Measurements from ENCODE around the gene APOBEC4. TPM values are rescaled to one million over a fixed set of nuclear protein-coding genes. Genes with fewer than 3 reads are reported as not detected.

The APOBEC4 gene
- total and polyA plus RNA-seq, 9 of the 15 experiments (the other 6 are each of a cell fraction or from before 2014, with no cell fraction given): not detected

DNA sequence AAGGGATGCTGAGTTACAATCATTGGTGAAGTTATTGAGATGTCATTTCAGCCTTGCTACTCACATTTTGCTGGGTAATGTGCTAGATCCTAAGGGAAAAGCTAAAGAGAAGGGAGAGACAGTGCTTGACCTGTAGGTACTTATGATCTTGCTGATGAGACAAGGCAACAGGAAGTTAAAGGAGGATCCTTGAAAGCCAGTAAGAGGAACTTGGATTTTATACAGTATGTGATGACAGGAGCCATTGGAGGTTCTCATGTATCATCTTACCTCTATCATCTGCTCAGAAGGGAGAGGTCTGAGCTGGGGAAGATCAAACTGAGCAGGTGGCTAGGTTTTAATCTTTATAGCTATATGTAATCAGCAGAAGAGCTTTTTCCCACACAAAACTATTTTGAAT, 6.3 kb downstream of the APOBEC4 start (continued):
- TF ChIP-seq, protein P1, sequence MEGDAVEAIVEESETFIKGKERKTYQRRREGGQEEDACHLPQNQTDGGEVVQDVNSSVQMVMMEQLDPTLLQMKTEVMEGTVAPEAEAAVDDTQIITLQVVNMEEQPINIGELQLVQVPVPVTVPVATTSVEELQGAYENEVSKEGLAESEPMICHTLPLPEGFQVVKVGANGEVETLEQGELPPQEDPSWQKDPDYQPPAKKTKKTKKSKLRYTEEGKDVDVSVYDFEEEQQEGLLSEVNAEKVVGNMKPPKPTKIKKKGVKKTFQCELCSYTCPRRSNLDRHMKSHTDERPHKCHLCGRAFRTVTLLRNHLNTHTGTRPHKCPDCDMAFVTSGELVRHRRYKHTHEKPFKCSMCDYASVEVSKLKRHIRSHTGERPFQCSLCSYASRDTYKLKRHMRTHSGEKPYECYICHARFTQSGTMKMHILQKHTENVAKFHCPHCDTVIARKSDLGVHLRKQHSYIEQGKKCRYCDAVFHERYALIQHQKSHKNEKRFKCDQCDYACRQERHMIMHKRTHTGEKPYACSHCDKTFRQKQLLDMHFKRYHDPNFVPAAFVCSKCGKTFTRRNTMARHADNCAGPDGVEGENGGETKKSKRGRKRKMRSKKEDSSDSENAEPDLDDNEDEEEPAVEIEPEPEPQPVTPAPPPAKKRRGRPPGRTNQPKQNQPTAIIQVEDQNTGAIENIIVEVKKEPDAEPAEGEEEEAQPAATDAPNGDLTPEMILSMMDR (IDR thresholded peaks at IDR 0.05 in 2 of 3, conservative IDR thresholded peaks at IDR 0.05 in 1 of 3; ENCODE audit: insufficient read depth in 2 of 3, low read depth in 1 of 3, low read length in 3 of 3): no peak
- TF ChIP-seq U2AF2 (optimal IDR thresholded peaks at IDR 0.05; ENCODE audit: low read depth, low read length) (no peak), FUS (optimal IDR thresholded peaks at IDR 0.05; ENCODE audit: low read depth, low read length) (no peak)
- TF ChIP-seq, protein P2, sequence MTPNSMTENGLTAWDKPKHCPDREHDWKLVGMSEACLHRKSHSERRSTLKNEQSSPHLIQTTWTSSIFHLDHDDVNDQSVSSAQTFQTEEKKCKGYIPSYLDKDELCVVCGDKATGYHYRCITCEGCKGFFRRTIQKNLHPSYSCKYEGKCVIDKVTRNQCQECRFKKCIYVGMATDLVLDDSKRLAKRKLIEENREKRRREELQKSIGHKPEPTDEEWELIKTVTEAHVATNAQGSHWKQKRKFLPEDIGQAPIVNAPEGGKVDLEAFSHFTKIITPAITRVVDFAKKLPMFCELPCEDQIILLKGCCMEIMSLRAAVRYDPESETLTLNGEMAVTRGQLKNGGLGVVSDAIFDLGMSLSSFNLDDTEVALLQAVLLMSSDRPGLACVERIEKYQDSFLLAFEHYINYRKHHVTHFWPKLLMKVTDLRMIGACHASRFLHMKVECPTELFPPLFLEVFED (CRISPR knock-in tag; conservative IDR thresholded peaks at IDR 0.05): no peak

DNA sequence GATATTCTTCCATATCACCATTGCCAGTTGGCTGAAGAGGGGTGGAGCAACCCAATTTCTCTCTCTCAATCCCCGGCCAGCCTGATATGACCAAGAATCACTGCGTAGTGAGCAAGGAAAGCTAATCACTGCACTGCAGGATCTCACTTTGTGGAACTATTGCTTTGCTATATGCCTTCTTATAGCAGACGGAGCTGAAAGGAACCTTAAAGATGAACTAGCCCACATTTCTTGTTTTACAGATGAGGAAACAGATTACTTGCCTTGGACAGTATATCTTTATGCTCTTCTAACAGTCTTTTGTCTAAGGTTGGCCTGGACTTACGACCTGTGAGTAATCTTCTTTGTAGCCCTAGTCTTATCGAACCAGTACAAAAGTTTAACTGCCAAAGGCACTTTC, 7.6 kb downstream of the APOBEC4 start:
- peaks cover 7 to 13% of the 10 kb centered on the region in 2 experiments for H3K27me3 ChIP-seq (ENCODE audit: control insufficient read depth in 2 of 2, insufficient read depth in 2 of 2, low read length in 2 of 2)
- CTCF ChIA-PET (ENCODE audit: low intra/inter-chr PET ratio): interaction anchor here (0.6 kb wide), 1 partner anchor 26 kb away, joined by 4 read pairs; no protein-coding TSS in a partner anchor
- 1% methylated on average over 5 of the region's 5 CpGs for WGBS (ENCODE audit: insufficient coverage, low coverage, missing lambda C conversion rate)
- no peak overlapping the region for H3K4me3 ChIP-seq
- H3K4me2 ChIP-seq (ENCODE audit: insufficient read depth, low read length): no peak overlapping the region
- H3K9me3 ChIP-seq (replicated peaks; ENCODE audit: control insufficient read depth, insufficient read depth, low read depth, low read length): no peaks in the 10 kb centered on the region
- H4K20me1 ChIP-seq (replicated peaks; ENCODE audit: control insufficient read depth, insufficient read depth, low read length): no peaks in the 10 kb centered on the region
- DNase-seq (ENCODE audit: extremely low read depth in 1 of 4, low spot score in 3 of 4) (peak in 1 of 4 experiments; percentile 38), FAIRE-seq (no peak), ATAC-seq (peak; percentile 61)
- POLR2A ChIA-PET: interaction anchor here (1.4 kb wide), 1 partner anchor 10 kb away, joined by 5 read pairs; the partner anchor contains the start of gene ARPC5
- no peak overlapping the region for H3K27ac ChIP-seq (ENCODE audit: extremely low read depth, low read depth, low read length)
- in situ Hi-C loops (cut with MboI) (no loop called here), intact Hi-C loops (cut with micrococcal nuclease) (no loop called here)
- no TSS peak for BruUV-seq (replicated peaks)
- peaks cover 0 to 5% of the 10 kb centered on the region in 2 experiments; a peak in 1 of 5 replicates for H3K4me1 ChIP-seq (replicated peaks in 1 of 2; ENCODE audit: control insufficient read depth in 2 of 2, insufficient read depth in 2 of 2, low read length in 2 of 2)
- H3K36me3 ChIP-seq (ENCODE audit: control insufficient read depth, insufficient read depth, low read length): no peaks in the 10 kb centered on the region
- no peak overlapping the region for H3K9ac ChIP-seq (ENCODE audit: insufficient read depth in 1 of 2, low read depth in 2 of 2, low read length in 2 of 2)
- H3K9me1 ChIP-seq (ENCODE audit: control insufficient read depth, insufficient read depth, low read length): no peaks in the 10 kb centered on the region
- no peak overlapping the region for H2AFZ ChIP-seq (ENCODE audit: low read depth, low read length)
- no peaks in the 10 kb centered on the region for H3K79me2 ChIP-seq (ENCODE audit: control insufficient read depth, insufficient read depth, low read length)
- TF ChIP-seq RBBP5 (IDR thresholded peaks at IDR 0.05; ENCODE audit: borderline replicate concordance, insufficient read depth, low read length, poor library complexity, severe bottlenecking) (no peak), TAL1 (IDR thresholded peaks at IDR 0.05) (peak; percentile 61), NFIC (IDR thresholded peaks at IDR 0.05) (0 out of 2 replicates have a peak, but pooled peaks have one; percentile 6), TCF3 (CRISPR knock-in tag; IDR thresholded peaks at IDR 0.05) (peak; percentile 82), HDAC2 (IDR thresholded peaks at IDR 0.05) (0 out of 2 replicates have a peak, but pooled peaks have one; percentile 46), FOXA1 (IDR thresholded peaks at IDR 0.05; ENCODE audit: borderline replicate concordance) (no peak), NCOR1 (IDR thresholded peaks at IDR 0.05) (peak; percentile 42), HOXB6 (CRISPR knock-in tag; IDR thresholded peaks at IDR 0.05; ENCODE audit: borderline replicate concordance) (no peak), CBX5 (IDR thresholded peaks at IDR 0.05; ENCODE audit: borderline replicate concordance, low read depth) (no peak), TEAD4 (IDR thresholded peaks at IDR 0.05; ENCODE audit: low read length) (peak; percentile 83), TEAD4 (CRISPR knock-in tag; IDR thresholded peaks at IDR 0.05; ENCODE audit: borderline replicate concordance) (no peak), KLF16 (IDR thresholded peaks at IDR 0.05) (peak; percentile 73; the same call in 1 of the 2 replicates)
- TF ChIP-seq, protein P3, sequence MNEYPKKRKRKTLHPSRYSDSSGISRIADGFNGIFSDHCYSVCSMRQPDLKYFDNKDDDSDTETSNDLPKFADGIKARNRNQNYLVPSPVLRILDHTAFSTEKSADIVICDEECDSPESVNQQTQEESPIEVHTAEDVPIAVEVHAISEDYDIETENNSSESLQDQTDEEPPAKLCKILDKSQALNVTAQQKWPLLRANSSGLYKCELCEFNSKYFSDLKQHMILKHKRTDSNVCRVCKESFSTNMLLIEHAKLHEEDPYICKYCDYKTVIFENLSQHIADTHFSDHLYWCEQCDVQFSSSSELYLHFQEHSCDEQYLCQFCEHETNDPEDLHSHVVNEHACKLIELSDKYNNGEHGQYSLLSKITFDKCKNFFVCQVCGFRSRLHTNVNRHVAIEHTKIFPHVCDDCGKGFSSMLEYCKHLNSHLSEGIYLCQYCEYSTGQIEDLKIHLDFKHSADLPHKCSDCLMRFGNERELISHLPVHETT (CRISPR knock-in tag; conservative IDR thresholded peaks at IDR 0.05 in 1 of 2, IDR thresholded peaks at IDR 0.05 in 1 of 2): 0 out of 4 replicates have a peak, but pooled peaks of 1 of the 2 experiments have one; percentile 33
